ENCODE data around the gene CA4. TPM values are rescaled to one million over a fixed set of nuclear protein-coding genes. Genes with fewer than 3 reads are reported as not detected.
A peak's percentile ranks its signal among the peaks of the same experiment; 100 is the strongest.
"Not testable (repeated sequence)": the region's sequence is repeated elsewhere in the genome, so short reads cannot be mapped to it uniquely, and the experiment has no call there.

CA4 gene
- total RNA-seq, 1 experiment from 2014 or later: 1.7 TPM

DNA sequence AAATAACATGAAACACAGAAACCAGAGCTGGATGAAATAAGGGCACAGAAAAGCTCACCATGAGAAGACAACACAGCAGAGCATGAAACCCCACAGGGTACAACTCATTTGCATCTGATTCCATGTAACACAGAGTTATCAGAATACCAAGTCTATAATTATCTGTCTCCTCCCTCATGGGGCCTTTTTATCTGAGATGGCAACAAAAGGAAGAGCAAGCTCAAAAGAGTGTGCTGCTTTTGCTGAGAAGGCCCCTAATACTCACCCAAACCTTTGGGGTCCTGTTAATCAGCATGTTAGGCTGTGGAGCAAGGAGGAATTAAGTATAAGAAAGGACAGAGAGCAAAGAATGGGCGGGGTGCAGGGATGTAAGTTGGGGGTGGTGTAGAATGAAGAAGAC lies 36.6 kb downstream of the CA4 start:
- not testable (repeated sequence) for H4K8ac ChIP-seq (replicated peaks; ENCODE audit: insufficient read length, low read depth, low read length); H2BK15ac ChIP-seq (ENCODE audit: low read depth, low read length); H3K79me1 ChIP-seq (ENCODE audit: insufficient read depth, low read depth, low read length, poor library complexity, severe bottlenecking); H3K9me3 Mint-ChIP-seq; H2AK5ac ChIP-seq (ENCODE audit: insufficient read length, low read length); H2BK5ac ChIP-seq (ENCODE audit: insufficient read length, low read length); H3K4ac ChIP-seq (ENCODE audit: low read depth, low read length); DNase-seq; H3K79me2 ChIP-seq (ENCODE audit: insufficient read depth, low read length); H4K20me1 ChIP-seq (ENCODE audit: control insufficient read depth, insufficient read depth, insufficient read length); H3K27me3 Mint-ChIP-seq (ENCODE audit: low read depth); H3K9ac ChIP-seq (ENCODE audit: extremely low read depth, insufficient read length, low read length); H3K23me2 ChIP-seq (ENCODE audit: insufficient read length, low read depth, low read length, poor library complexity, severe bottlenecking); H2BK12ac ChIP-seq (ENCODE audit: insufficient read length, low read depth, low read length); H2BK20ac ChIP-seq (ENCODE audit: low read depth, low read length, poor library complexity, severe bottlenecking); H2BK120ac ChIP-seq (ENCODE audit: low read depth, low read length, poor library complexity, severe bottlenecking); H3K56ac ChIP-seq (ENCODE audit: insufficient read length, low read depth, low read length); H3K9me3 ChIP-seq (ENCODE audit: control insufficient read depth, low read depth, low read length); H3K4me1 Mint-ChIP-seq; H3K27me3 ChIP-seq (ENCODE audit: insufficient read depth, low read length); H3K23ac ChIP-seq (ENCODE audit: insufficient read length, low read depth, low read length); H3K14ac ChIP-seq (ENCODE audit: insufficient read depth, low read length); H3K18ac ChIP-seq (ENCODE audit: insufficient read length, low read depth, low read length); H2AFZ ChIP-seq (ENCODE audit: low read length); H3T11ph ChIP-seq (ENCODE audit: low read length); H3K27ac ChIP-seq (ENCODE audit: insufficient read length, low read depth, low read length); H4K5ac ChIP-seq (ENCODE audit: insufficient read length, low read depth, low read length); H3K4me2 ChIP-seq (ENCODE audit: insufficient read depth, insufficient read length, low read length); H3K4me3 Mint-ChIP-seq; H4K91ac ChIP-seq (ENCODE audit: insufficient read length, low read depth, low read length); H3K4me1 ChIP-seq (ENCODE audit: insufficient read depth, low read length)
- H3K36me3 Mint-ChIP-seq (ENCODE audit: insufficient read depth in 1 of 3, low read depth in 3 of 3): peaks cover 26 to 72% (median 43%) of the 10 kb centered on the region in 3 experiments; a peak in 6 of 7 replicates
- peak overlapping the region in 1 of 3 experiments; percentile 65; a peak in 3 of 7 replicates for H3K27ac Mint-ChIP-seq
- WGBS (ENCODE audit: extremely low coverage, insufficient read length, low lambda C conversion rate): 100% methylated on average over 1 of the region's 1 CpG

DNA sequence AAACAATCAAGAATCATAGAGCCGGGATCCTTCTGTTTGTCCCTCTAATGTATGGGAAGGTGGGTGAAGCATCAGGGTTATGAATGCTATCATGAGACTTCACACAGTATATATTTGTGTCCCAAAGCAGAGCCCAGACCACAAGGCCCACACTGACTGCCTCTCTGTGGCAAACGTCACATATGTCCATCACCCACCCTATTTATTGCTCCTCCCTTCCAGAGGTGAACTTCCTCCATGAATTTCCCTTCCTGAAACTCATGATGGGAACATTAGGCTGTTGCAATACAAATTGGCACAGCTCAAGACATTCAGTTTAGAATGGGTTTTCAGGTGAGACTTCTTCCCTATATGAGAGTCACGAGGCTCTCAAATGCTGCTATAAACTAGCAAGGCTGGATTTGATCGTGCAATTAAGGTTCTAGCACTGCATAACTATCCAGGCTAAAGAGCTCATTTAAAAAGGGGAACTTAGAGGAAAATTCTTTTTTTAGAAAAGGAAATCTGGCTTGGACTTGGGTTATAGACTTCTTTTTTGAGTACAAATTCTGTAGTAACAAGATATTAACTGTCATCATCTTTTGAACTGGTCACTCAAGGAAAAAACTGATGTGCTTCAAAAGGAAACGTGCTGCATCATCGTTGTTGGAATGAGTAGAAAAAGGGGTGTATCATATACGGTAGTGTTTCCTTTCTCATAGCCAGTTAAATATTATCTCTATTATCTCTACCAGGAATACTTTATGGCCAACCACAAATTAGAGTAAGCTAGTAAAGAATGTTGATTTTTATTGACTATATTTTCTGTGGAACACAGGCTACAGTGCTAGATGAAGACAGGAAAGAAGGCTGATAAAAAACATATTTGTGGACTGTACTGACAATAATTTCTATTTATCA lies 37.3 kb downstream of the CA4 start:
- H2AK5ac ChIP-seq (ENCODE audit: insufficient read length, low read length); H3K23me2 ChIP-seq (ENCODE audit: insufficient read length, low read depth, low read length, poor library complexity, severe bottlenecking); H3T11ph ChIP-seq (ENCODE audit: low read length); H3K4ac ChIP-seq (ENCODE audit: low read depth, low read length); H3K9ac ChIP-seq (ENCODE audit: extremely low read depth, insufficient read length, low read length); H2BK5ac ChIP-seq (ENCODE audit: insufficient read length, low read length); H3K14ac ChIP-seq (ENCODE audit: insufficient read depth, low read length); H3K79me2 ChIP-seq (ENCODE audit: insufficient read depth, low read length); H3K9me3 Mint-ChIP-seq; H4K5ac ChIP-seq (ENCODE audit: insufficient read length, low read depth, low read length); H3K4me1 Mint-ChIP-seq; H2BK12ac ChIP-seq (ENCODE audit: insufficient read length, low read depth, low read length); H3K27ac ChIP-seq (ENCODE audit: insufficient read length, low read depth, low read length); H3K23ac ChIP-seq (ENCODE audit: insufficient read length, low read depth, low read length); H3K4me2 ChIP-seq (ENCODE audit: insufficient read depth, insufficient read length, low read length); H3K56ac ChIP-seq (ENCODE audit: insufficient read length, low read depth, low read length); H3K27me3 ChIP-seq (ENCODE audit: insufficient read depth, low read length); H2AFZ ChIP-seq (ENCODE audit: low read length); H3K4me3 Mint-ChIP-seq; H4K20me1 ChIP-seq (ENCODE audit: control insufficient read depth, insufficient read depth, insufficient read length); H3K4me1 ChIP-seq (ENCODE audit: insufficient read depth, low read length); H2BK20ac ChIP-seq (ENCODE audit: low read depth, low read length, poor library complexity, severe bottlenecking); H4K8ac ChIP-seq (replicated peaks; ENCODE audit: insufficient read length, low read depth, low read length); H3K9me3 ChIP-seq (ENCODE audit: control insufficient read depth, low read depth, low read length); H4K91ac ChIP-seq (ENCODE audit: insufficient read length, low read depth, low read length); H3K27me3 Mint-ChIP-seq (ENCODE audit: low read depth); H3K18ac ChIP-seq (ENCODE audit: insufficient read length, low read depth, low read length); H3K79me1 ChIP-seq (ENCODE audit: insufficient read depth, low read depth, low read length, poor library complexity, severe bottlenecking); H2BK120ac ChIP-seq (ENCODE audit: low read depth, low read length, poor library complexity, severe bottlenecking); DNase-seq; H2BK15ac ChIP-seq (ENCODE audit: low read depth, low read length): not testable (repeated sequence)
- Mint-ChIP-seq H3K36me3 (ENCODE audit: insufficient read depth in 1 of 3, low read depth in 3 of 3) (peaks cover 26 to 74% (median 45%) of the 10 kb centered on the region in 3 experiments; a peak in 6 of 7 replicates), H3K27ac (peak overlapping the region in 1 of 3 experiments; percentile 65; a peak in 2 of 7 replicates)
- no CpG with 5 or more reads among the region's 7 CpGs for WGBS (ENCODE audit: extremely low coverage, insufficient read length, low lambda C conversion rate)
